T47D (cell line): Measurements from ENCODE around the gene HAS3.

Experiments
- DNase-seq, 2 experiments: peaks; one replicate each; pipeline versions ENCODE4 v3.0.0 to v3.0.0-alpha.2; 2011 to 2012; ENCODE audit warnings: low read depth in 1 of 2, low spot score in 1 of 2
- JUND ChIP-seq: IDR thresholded peaks from 2 replicates; pipeline ENCODE4 v1.6.1; 2012; ENCODE audit warnings: low read depth
- in situ Hi-C: cut with HindIII; loops from 2 replicates; pipeline ENCODE4 v1.10.0; 2016; ENCODE audit warnings: low sequenced_read_pairs, low pct_unique_long_range_greater_than_20kb

Gene HAS3

DNA sequence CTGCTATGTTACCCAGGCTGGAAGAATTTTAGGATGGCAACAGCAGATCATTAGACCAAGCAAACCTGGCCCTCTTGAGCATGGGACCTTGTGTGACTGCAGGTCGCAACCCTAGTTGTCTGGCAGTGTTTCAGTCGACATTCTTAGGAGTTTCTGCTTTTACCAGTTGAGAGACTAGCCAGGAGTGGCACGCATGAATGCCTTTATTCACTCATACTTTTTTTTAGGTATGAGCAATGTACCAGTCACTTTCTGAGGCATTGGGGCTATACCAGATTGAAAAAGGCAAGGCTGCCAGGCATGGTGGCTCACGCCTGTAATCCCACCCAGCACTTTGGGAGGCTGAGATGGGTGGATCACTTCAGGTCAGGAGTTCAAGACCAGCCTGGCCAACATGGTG is 28.2 kb upstream of the HAS3 start:
- no peak for DNase-seq
- no peak for TF ChIP-seq JUND
- in situ Hi-C loops = no loop called here

DNA sequence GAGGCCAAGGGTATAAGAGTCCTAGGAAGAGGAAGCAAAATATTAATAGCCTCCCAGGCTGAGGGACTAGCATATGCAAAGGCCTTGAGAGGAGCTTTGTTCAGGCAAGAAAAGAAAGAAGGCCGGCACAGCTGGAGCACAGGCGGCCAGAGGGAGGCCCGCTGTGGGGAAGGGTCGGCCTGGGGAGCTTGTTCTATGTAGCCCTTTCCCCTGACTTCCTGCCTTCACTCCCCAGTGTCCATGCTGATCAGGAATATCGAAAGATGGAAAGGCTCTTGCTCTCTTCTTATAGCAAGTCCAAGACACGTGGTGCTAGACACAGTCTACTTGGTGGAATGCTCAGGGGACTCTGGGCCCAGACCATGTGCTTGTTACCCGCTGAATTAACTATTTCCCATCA is 27.4 kb upstream of the HAS3 start:
- TF ChIP-seq JUND = no peak
- in situ Hi-C loops = no loop called here
- no peak for DNase-seq

DNA sequence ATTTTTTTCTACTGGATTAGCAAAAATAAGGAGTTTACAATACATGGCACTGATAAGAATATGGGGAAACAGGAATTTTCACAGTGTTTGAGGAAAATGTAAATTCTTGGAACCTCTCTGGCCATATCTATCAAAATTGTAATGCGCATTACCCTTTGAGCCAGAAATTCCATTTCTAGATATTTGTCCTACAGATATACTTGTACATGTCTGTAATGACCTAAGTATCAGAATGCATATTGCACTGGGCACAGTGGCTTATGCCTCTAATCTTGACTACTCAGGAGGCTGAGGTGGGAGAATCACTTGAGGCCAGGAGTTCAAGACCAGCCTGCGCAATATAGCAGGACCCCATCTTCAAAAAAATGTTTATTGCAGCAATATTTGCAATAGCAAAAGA is 25.8 kb upstream of the HAS3 start:
- in situ Hi-C loops = no loop called here
- no peak for DNase-seq
- no peak for TF ChIP-seq JUND

DNA sequence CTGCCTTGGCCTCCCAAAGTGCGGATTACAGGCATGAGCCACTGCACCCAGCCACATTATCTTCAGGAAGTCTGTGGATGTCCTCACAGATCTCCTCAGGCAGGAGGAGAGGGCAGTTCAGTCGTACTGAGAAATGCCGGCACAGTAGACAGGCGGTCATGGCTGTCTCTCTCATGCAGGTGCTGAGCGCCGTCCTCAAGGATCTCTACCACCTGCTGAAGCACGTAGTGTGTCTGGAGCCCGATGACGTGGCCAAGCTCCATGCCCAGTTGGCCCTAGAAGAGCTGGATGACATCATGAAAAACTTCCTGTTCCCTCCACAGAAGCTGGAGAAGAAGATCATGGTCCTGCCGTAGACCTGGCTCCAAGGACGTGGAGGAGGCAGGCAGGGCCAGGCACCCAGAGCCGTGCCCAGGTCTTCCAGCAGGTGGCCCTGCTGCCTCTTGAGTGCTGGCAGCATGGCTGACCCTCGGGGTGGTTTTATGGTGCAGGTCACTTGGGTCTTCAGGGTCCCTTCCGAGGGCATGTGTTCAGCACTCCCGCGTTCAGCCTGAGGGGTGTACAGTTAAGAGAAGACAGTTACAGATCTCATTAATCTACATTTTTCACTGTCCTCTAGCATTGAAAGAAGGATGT is 22.0 kb upstream of the HAS3 start:
- DNase-seq = no peak
- no peak for TF ChIP-seq JUND
- in situ Hi-C loops = no loop called here

DNA sequence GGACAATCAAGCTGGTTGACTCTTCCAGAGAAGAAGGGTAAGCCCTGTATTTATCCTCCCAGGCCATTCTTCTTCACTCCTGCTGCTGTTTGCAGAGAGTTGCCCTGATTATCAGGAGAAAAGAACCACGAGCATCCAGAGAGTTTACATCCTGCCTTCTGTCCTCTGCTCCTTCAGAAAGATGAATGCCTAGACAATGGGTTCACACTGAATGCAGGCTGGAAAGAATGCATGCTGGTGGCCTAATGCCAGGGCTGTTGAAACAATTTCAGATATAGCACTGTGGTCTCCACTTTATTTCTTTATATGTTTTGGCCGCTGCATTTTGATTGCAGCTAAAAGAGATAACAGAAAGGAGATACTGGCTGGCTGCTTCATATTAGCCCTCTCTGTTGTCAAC is 21.2 kb upstream of the HAS3 start:
- no peak for TF ChIP-seq JUND
- in situ Hi-C loops = no loop called here
- no peak for DNase-seq

DNA sequence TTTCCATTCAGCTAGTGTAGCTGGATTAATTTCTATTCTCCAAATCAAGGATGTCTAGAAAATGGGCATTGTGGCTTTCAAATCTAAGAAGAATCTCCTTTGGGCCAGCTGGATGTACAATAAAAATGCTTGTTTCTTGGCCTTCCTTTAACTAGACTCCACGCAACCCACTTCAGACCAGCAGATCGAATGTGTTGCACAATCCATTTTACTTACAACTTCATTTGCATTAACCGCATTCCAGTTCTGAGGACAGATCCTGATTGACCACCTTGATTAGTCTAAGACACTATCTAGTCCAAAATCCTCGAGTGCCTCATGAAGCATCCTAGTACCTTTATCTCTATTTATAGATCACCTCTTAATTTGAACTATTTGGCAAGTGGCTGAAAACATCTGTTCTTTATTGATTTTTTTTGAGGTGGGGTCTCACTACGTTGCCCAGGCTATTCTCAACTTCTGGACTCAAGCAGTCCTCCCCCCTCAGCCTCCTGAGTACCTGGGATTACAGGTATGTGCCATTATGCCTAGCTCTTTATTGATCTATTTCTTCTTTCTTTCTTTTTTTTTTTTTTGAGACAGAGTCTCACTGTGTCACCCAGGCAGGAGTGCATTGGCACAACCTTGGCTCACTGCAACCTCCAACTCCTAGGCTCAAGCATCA is 20.3 kb upstream of the HAS3 start:
- no peak for DNase-seq
- in situ Hi-C loops = no loop called here
- TF ChIP-seq JUND = no peak

DNA sequence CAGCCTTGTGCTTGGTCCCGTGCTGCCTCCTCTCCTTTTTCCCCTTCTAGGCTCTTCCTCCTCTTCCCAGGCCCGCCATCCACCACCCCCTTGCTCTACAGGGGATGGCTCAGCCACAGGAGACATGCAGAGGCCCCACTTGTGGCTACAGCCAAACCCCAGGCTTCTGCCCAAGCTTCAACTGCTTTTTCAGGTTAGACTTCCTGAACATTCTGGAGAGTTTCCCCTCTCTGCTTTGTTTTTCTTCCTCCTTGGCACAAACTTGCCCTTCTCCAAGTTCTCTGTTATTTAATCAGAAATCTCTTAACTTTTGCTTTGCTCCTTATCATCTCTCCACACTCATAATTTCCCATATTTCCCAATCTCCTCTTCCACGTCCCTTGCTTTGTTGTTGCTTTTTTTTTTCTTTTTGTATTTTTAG is 18.3 kb upstream of the HAS3 start:
- TF ChIP-seq JUND = no peak
- peak in 1 of 2 experiments; percentile 22 for DNase-seq
- in situ Hi-C loops = no loop called here

DNA sequence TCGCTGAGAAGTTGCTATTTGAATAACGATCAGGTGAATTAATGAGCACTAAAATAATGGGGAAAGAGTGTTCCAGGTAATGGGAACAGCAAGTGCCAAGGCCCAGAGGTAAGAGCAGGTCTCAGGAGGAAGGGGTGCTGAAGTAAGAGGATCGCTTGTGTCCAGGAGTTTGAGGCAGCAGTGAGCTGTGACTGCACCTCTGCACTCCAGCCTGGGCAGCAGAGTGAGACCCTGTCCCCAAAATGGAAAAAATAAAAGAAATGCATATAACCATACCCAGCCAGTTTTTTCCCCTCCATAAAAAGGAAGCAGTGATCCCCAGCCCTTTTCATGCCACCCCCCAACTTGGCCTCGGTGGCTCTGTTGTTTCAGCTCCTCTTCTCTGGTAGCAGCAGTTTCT is 16.8 kb upstream of the HAS3 start:
- no peak for TF ChIP-seq JUND
- no peak for DNase-seq
- in situ Hi-C loops = no loop called here

DNA sequence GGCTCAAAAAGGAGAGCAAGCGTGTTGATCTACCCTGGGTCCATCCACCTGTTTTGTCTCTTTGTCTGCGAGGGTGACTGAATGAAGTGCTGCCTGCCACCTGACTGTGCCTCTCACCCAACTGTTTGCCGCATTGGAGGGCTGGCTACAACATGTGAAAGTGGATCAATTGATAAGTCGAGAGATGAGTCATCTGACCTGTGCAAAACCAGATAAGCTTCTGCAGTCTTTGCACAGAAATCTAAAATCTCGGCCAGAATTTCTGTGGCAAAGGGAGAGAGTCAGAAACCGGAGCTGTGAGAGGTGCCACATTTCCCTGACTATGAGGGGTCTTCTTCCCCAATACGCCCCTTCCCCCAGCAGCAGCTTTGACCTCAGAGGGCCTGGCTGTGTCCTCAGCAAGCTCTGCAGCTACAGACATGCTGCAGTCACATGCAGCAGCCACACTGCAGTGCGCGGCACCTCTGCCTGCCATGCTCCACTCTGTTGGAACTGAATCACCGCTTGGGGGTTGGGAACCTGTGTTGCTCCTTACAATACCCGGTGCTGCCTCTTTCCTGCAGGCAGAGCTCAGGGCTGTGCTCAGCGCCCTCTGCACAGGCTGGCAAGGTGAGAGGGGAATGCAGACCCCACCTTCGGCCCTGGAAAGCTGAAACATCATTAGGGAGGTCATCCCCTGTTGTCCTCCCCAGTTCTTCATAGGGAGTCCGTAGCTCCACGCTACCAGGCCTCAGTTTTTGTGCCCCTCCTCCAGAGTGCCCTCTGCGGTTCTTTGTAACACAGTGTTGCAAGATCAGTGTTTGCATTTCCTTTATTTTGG is 16.2 kb upstream of the HAS3 start:
- in situ Hi-C loops = no loop called here
- DNase-seq = no peak
- no peak for TF ChIP-seq JUND

DNA sequence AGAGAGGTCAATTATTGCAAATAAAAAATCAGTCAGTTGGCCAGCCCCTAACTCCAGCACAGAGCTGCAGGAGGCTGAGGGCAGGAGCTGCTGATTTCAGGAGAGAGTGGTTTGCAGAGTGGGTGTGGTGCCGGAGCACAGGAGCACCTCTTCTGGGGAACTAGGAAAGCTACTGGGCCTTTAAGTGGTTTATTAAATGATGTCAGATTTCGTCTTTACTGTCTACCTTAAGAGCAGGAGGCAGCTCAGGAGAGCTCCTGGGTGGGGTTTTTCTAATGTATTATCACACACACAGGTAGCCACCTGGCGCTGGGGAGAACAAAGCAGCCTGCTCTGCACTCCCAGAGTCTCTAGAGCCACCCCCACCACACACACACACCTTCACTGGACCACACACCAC is 11.5 kb upstream of the HAS3 start:
- no peak for TF ChIP-seq JUND
- DNase-seq = no peak
- in situ Hi-C loops = no loop called here

DNA sequence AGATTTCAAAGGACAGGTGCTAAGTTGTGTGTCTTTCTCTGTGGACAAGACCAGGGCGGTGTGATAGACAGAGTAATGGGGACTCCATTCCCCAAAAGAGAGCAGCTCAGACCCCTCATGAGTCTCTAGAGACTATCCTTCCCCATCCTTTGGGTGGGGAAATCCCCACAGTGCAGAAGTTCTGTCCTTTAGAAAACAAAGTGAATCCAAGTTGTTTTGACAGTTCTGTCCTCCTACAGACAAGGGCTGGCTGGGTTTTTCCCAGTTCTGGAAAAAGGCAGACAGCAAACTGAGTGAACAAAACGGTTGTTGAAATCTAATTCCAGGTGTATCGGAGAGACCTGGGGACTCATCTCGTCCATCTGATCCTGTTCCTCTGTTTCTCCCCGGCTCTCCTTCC is 11.0 kb upstream of the HAS3 start:
- in situ Hi-C loops = no loop called here
- TF ChIP-seq JUND = no peak
- no peak for DNase-seq

DNA sequence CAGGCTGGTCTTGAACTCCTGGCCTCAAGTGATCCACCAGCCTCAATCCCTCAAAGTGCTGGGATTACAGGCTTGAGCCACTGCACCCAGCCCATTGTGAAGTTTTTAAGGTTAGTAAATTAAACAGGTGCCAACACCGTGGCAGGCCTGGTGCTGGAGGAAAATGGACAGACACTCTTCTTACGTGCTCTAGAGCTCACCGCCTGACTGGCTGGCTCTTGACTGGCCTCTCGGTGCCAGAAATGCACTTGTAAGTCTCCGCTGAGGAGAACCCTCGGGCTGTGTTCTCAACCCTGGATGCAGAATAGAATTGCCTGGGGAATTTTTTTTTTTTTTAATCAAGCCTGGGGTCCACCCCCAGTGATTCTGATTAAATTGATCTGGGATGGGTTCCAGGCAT is 10.3 kb upstream of the HAS3 start:
- TF ChIP-seq JUND = no peak
- no peak for DNase-seq
- in situ Hi-C loops = no loop called here

DNA sequence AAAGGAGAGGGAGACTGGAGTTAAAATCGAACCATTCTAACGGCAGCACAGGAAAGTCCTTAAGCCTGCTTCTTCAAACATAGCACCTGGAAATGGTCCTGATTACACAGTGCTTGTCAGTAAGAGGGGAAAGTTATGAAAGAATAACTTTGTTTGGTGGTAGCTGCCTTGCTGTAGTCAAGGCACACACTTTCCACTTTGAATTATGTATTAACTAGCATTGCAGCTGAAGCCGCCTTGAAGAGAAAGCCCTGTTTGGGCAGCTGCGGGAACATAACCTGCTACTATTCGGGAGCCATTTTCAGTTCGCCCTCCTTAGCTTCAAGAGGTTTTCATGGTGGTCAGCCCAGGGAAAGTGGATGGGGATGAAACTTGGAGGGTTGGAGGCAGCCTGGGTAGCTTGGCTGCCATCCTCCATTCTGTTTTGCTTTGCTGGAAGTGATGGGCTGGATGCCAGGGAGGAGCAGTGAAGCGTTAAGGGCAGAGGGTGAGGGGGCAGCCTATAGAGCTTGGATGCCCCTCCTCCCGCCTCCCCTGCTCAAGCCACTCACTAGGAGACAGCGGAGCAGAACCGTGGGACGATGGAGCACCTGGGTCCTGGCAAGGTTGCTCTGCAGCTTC is 5.3 kb upstream of the HAS3 start:
- in situ Hi-C loops = no loop called here
- no peak for DNase-seq
- no peak for TF ChIP-seq JUND
